HepG2 (cell line): ENCODE data around the gene CNKSR3. TPM values are rescaled to one million over a fixed set of nuclear protein-coding genes. Genes with fewer than 3 reads are reported as not detected.
A peak's percentile ranks its signal among the peaks of the same experiment; 100 is the strongest.

Experiments
- AKAP8 ChIP-seq: sonication (generic); formaldehyde crosslinking; IDR thresholded peaks from 2 replicates; pipeline ENCODE4 v1.5.1; 2020; ENCODE audit warnings: mild to moderate bottlenecking, missing genetic modification reagents
- ATF7-NPFF ChIP-seq: sonication (generic); formaldehyde crosslinking; IDR thresholded peaks from 2 replicates; pipeline ENCODE4 v1.8.1; 2023; ENCODE audit warnings: mild to moderate bottlenecking, low read depth, missing genetic modification reagents, moderate library complexity
- ATM ChIP-seq: fragments of 450-650 bp; IDR thresholded peaks from 2 replicates; pipeline ENCODE4 v1.7.1; 2017; ENCODE audit warnings: mild to moderate bottlenecking, borderline replicate concordance
- CBX5 ChIP-seq: sonication (generic); formaldehyde crosslinking; IDR thresholded peaks from 2 replicates; pipeline ENCODE4 v1.4.0; 2020; ENCODE audit warnings: missing genetic modification reagents, borderline replicate concordance
- GATAD2A ChIP-seq: IDR thresholded peaks from 2 replicates; pipeline ENCODE4 v1.6.1; 2016
- IRF2 ChIP-seq: IDR thresholded peaks from 2 replicates; pipeline ENCODE4 v1.6.1; 2018; ENCODE audit warnings: missing genetic modification reagents, missing compliant biosample characterization
- IRX3 ChIP-seq: sonication (generic); formaldehyde crosslinking; IDR thresholded peaks from 2 replicates; pipeline ENCODE4 v1.8.1; 2023; ENCODE audit warnings: mild to moderate bottlenecking, low read depth, missing genetic modification reagents, borderline replicate concordance
- KLF9 ChIP-seq: IDR thresholded peaks from 2 replicates; pipeline ENCODE4 v1.6.1; 2016; ENCODE audit warnings: low read depth
- KMT2A ChIP-seq: sonication (generic); formaldehyde crosslinking; IDR thresholded peaks from 2 replicates; pipeline ENCODE4 v1.4.0; 2020; ENCODE audit warnings: missing genetic modification reagents
- PHF20 ChIP-seq: sonication (generic); formaldehyde crosslinking; IDR thresholded peaks from 2 replicates; pipeline ENCODE4 v1.5.0; 2020; ENCODE audit warnings: mild to moderate bottlenecking, missing genetic modification reagents
- PPARG ChIP-seq: conservative IDR thresholded peaks from 2 replicates; pipeline ENCODE4 v1.6.1; 2016; ENCODE audit warnings: missing biosample characterization, missing genetic modification reagents
- SNAPC2 ChIP-seq: sonication (generic); formaldehyde crosslinking; IDR thresholded peaks from 2 replicates; pipeline ENCODE4 v1.8.1; 2022; ENCODE audit warnings: mild to moderate bottlenecking, missing genetic modification reagents
- SRSF1 ChIP-seq: fragments of 200-400 bp; formaldehyde crosslinking; optimal IDR thresholded peaks from 2 replicates; pipeline ENCODE3; 2017; ENCODE audit warnings: mild to moderate bottlenecking, low read depth, low read length, moderate library complexity
- TCF7L2 ChIP-seq: IDR thresholded peaks from 2 replicates; pipeline ENCODE4 v1.6.1; 2011; ENCODE audit warnings: mild to moderate bottlenecking, low read depth, low read length, moderate library complexity
- TEAD3 ChIP-seq: optimal IDR thresholded peaks from 2 replicates; pipeline ENCODE3; 2016; ENCODE audit warnings: borderline replicate concordance
- TP53 ChIP-seq: sonication (generic); formaldehyde crosslinking; conservative IDR thresholded peaks from 2 replicates; pipeline ENCODE4 v1.4.0; 2020; ENCODE audit warnings: missing genetic modification reagents
- TRIM24 ChIP-seq: sonication (generic); formaldehyde crosslinking; IDR thresholded peaks from 2 replicates; pipeline ENCODE4 v1.8.0; 2022; ENCODE audit warnings: mild to moderate bottlenecking, missing genetic modification reagents
- ZNF124 ChIP-seq: sonication (generic); formaldehyde crosslinking; IDR thresholded peaks from 2 replicates; pipeline ENCODE4 v1.4.0; 2020; ENCODE audit warnings: missing genetic modification reagents
- ZNF143 ChIP-seq: sonication (generic); formaldehyde crosslinking; IDR thresholded peaks from 2 replicates; pipeline ENCODE4 v1.4.0; 2020; ENCODE audit warnings: missing genetic modification reagents
- ZNF230 ChIP-seq: sonication (generic); formaldehyde crosslinking; IDR thresholded peaks from 2 replicates; pipeline ENCODE4 v1.4.0; 2020; ENCODE audit warnings: mild to moderate bottlenecking, missing genetic modification reagents
- ZNF3 ChIP-seq: IDR thresholded peaks from 2 replicates; pipeline ENCODE4 v1.7.0; 2017; ENCODE audit warnings: inconsistent platforms
- ZNF383 ChIP-seq: sonication (generic); formaldehyde crosslinking; IDR thresholded peaks from 2 replicates; pipeline ENCODE4 v1.4.0; 2020; ENCODE audit warnings: missing genetic modification reagents, mild to moderate bottlenecking, borderline replicate concordance
- ZNF556 ChIP-seq: sonication (generic); formaldehyde crosslinking; IDR thresholded peaks from 2 replicates; pipeline ENCODE4 v1.4.0; 2020; ENCODE audit warnings: mild to moderate bottlenecking, missing genetic modification reagents, borderline replicate concordance
- ZNF644 ChIP-seq: IDR thresholded peaks from 2 replicates; pipeline ENCODE4 v1.6.1; 2016; ENCODE audit warnings: low read depth
- ZNF878 ChIP-seq: sonication (generic); formaldehyde crosslinking; IDR thresholded peaks from 2 replicates; pipeline ENCODE4 v1.8.1; 2023; ENCODE audit warnings: mild to moderate bottlenecking, missing genetic modification reagents, moderate library complexity
- polyA plus RNA-seq, 8 experiments: library from polyadenylated mRNA; depleted of rRNA in 3 of 8; stranded (reverse) in 7 of 8; unstranded in 1 of 8; fragments of >200 nt; fragmentation: Illumina TruSeq in 4 of 8; extraction: Trizol in 4 of 8; gene quantifications; 2 replicates each; pipeline versions ENCODE4 v1.2.1 to v1.2.3, GENCODE V29; 2011 to 2016; ENCODE audit warnings: low read depth in 4 of 8, missing spikeins in 1 of 8, mixed read lengths in 1 of 8; ENCODE audit not compliant: insufficient read depth in 1 of 8
- total RNA-seq, 5 experiments: library from RNA; depleted of rRNA; stranded (reverse); fragments of >200 nt; fragmentation: Illumina TruSeq; extraction: Trizol; gene quantifications; 2 replicates each; pipeline ENCODE4 v1.2.3, GENCODE V29; 2016; ENCODE audit warnings: low read depth in 1 of 5
- TF ChIP-seq, protein P1 (sequence below): sonication (generic); formaldehyde crosslinking; IDR thresholded peaks from 2 replicates; pipeline ENCODE4 v1.4.0; 2020; ENCODE audit warnings: missing genetic modification reagents, borderline replicate concordance
- TF ChIP-seq, protein P2 (sequence below): sonication (generic); formaldehyde crosslinking; IDR thresholded peaks from 2 replicates; pipeline ENCODE4 v1.5.0; 2020; ENCODE audit warnings: mild to moderate bottlenecking, missing genetic modification reagents
- TF ChIP-seq, protein P3 (sequence below): sonication (generic); formaldehyde crosslinking; IDR thresholded peaks from 2 replicates; pipeline ENCODE4 v1.8.1; 2023; ENCODE audit warnings: mild to moderate bottlenecking, missing genetic modification reagents
- TF ChIP-seq, protein P4 (sequence below): IDR thresholded peaks from 2 replicates; pipeline ENCODE4 v1.6.1; 2012; ENCODE audit warnings: inconsistent platforms
- TF ChIP-seq, protein P5 (sequence below): fragments of 450-650 bp; IDR thresholded peaks from 2 replicates; pipeline ENCODE4 v1.6.1; 2016

CNKSR3 gene
- total and polyA plus RNA-seq, 2 of the 13 experiments (the other 11 are each of a cell fraction or from before 2014, with no cell fraction given) = 9.2 to 38.6 TPM

DNA sequence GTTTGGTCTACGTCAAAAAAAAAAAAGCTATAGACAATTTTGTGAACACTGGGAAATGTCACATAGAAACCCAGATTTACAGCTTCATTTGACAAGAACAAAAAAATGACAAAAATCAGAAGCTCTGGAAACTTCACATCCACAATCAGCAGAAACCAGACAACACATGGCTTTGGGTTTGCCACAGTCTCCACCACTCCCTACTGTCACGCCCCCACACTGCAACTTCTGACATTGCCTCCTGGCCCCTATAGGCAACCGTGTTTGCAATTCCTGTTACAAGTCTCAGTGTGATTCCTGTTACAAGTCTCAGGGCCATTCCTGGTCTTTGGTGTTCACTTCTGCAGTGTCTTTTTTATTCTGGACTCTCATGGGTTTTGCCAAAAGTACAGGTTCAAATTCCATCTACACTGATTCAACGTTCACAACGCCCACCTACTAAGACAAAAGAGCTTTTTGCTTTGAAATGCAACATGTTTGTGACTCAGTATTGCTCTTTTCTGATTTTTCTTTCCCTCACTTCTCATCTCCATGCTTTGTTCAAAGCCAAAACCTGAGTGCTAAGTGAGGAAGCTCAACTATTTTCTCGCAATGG, 12.0 kb downstream of the CNKSR3 start (continued):
- TF ChIP-seq, protein P1, sequence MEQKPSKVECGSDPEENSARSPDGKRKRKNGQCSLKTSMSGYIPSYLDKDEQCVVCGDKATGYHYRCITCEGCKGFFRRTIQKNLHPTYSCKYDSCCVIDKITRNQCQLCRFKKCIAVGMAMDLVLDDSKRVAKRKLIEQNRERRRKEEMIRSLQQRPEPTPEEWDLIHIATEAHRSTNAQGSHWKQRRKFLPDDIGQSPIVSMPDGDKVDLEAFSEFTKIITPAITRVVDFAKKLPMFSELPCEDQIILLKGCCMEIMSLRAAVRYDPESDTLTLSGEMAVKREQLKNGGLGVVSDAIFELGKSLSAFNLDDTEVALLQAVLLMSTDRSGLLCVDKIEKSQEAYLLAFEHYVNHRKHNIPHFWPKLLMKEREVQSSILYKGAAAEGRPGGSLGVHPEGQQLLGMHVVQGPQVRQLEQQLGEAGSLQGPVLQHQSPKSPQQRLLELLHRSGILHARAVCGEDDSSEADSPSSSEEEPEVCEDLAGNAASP (CRISPR knock-in tag) = no peak
- no peak for TF ChIP-seq KLF9
- TF ChIP-seq, protein P2, sequence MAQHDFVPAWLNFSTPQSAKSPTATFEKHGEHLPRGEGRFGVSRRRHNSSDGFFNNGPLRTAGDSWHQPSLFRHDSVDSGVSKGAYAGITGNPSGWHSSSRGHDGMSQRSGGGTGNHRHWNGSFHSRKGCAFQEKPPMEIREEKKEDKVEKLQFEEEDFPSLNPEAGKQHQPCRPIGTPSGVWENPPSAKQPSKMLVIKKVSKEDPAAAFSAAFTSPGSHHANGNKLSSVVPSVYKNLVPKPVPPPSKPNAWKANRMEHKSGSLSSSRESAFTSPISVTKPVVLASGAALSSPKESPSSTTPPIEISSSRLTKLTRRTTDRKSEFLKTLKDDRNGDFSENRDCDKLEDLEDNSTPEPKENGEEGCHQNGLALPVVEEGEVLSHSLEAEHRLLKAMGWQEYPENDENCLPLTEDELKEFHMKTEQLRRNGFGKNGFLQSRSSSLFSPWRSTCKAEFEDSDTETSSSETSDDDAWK = no peak
- no peak for TF ChIP-seq KMT2A
- TF ChIP-seq ZNF230 (CRISPR knock-in tag) = no peak
- no peak for TF ChIP-seq CBX5 (CRISPR knock-in tag)
- no peak for TF ChIP-seq TRIM24 (CRISPR knock-in tag)
- peak; percentile 31 for TF ChIP-seq TEAD3 (CRISPR knock-in tag)
- TF ChIP-seq, protein P3, sequence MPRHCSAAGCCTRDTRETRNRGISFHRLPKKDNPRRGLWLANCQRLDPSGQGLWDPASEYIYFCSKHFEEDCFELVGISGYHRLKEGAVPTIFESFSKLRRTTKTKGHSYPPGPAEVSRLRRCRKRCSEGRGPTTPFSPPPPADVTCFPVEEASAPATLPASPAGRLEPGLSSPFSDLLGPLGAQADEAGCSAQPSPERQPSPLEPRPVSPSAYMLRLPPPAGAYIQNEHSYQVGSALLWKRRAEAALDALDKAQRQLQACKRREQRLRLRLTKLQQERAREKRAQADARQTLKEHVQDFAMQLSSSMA (CRISPR knock-in tag) = no peak
- no peak for TF ChIP-seq ATF7-NPFF (CRISPR knock-in tag)
- TF ChIP-seq, protein P4, sequence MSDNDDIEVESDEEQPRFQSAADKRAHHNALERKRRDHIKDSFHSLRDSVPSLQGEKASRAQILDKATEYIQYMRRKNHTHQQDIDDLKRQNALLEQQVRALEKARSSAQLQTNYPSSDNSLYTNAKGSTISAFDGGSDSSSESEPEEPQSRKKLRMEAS = 0 out of 2 replicates have a peak, but pooled peaks have one; percentile 8
- TF ChIP-seq SNAPC2 (CRISPR knock-in tag) = no peak
- no peak for TF ChIP-seq ZNF143
- TF ChIP-seq ZNF556 (CRISPR knock-in tag) = no peak
- TF ChIP-seq ZNF3 (CRISPR knock-in tag) = no peak
- TF ChIP-seq ZNF383 = no peak
- TF ChIP-seq ZNF644 (CRISPR knock-in tag) = 0 out of 2 replicates have a peak, but pooled peaks have one; percentile 15
- TF ChIP-seq, protein P5, sequence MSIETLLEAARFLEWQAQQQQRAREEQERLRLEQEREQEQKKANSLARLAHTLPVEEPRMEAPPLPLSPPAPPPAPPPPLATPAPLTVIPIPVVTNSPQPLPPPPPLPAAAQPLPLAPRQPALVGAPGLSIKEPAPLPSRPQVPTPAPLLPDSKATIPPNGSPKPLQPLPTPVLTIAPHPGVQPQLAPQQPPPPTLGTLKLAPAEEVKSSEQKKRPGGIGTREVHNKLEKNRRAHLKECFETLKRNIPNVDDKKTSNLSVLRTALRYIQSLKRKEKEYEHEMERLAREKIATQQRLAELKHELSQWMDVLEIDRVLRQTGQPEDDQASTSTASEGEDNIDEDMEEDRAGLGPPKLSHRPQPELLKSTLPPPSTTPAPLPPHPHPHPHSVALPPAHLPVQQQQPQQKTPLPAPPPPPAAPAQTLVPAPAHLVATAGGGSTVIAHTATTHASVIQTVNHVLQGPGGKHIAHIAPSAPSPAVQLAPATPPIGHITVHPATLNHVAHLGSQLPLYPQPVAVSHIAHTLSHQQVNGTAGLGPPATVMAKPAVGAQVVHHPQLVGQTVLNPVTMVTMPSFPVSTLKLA = no peak
- no peak for TF ChIP-seq IRX3 (CRISPR knock-in tag)
- no peak for TF ChIP-seq AKAP8 (CRISPR knock-in tag)
- TF ChIP-seq IRF2 (CRISPR knock-in tag) = no peak
- no peak for TF ChIP-seq PHF20
- TF ChIP-seq TP53 (CRISPR knock-in tag) = no peak
- no peak for TF ChIP-seq PPARG (CRISPR knock-in tag)
- no peak for TF ChIP-seq SRSF1
- no peak for TF ChIP-seq ZNF878 (CRISPR knock-in tag)
- no peak for TF ChIP-seq ATM
- 0 out of 2 replicates have a peak, but pooled peaks have one; percentile 16 for TF ChIP-seq GATAD2A (CRISPR knock-in tag)
- TF ChIP-seq TCF7L2 = no peak
- TF ChIP-seq ZNF124 (CRISPR knock-in tag) = no peak
